ENCODE data around the gene IL12RB1.
A peak's percentile ranks its signal among the peaks of the same experiment; 100 is the strongest.
"Not testable (repeated sequence)": the region's sequence is repeated elsewhere in the genome, so short reads cannot be mapped to it uniquely, and the experiment has no call there.

Gene IL12RB1

DNA sequence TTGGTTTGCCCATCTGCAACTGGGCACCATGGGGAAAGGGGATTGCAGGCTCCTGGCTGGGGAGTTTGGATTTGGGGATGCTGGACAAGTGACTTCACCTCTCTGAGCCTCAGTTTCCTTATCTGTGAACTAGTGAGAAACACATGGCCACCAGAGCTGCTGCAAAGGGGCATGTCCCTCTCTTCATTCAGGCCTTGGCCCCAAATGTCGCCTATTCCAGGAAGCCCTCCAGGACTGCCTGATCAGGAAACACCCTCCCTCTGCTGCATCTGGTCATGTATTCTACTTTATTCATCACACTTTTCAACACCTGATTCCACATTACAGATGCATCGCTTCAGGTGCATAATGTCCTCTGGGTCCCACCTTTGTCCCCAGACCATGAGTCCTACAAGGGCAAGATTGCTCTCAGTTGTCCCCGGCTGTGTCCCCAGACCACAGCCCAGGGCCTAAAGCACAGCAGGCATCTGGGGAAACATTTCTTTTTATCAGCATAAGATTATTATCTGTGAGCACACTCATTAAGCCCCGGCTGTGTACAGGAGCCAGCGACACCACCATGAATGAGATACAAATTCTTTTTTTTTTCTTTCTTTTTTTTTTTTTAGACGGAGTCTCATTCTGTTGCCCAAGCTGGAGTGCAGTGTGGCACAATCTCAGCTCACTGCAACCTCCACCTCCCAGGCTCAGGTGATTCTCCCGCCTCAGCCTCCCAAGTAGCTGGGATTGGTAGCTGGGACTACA is 41.3 kb downstream of the IL12RB1 start:
- TF ChIP-seq ZFX (IDR thresholded peaks at IDR 0.05; ENCODE audit: borderline replicate concordance), result no peak
- TF ChIP-seq, protein P1, sequence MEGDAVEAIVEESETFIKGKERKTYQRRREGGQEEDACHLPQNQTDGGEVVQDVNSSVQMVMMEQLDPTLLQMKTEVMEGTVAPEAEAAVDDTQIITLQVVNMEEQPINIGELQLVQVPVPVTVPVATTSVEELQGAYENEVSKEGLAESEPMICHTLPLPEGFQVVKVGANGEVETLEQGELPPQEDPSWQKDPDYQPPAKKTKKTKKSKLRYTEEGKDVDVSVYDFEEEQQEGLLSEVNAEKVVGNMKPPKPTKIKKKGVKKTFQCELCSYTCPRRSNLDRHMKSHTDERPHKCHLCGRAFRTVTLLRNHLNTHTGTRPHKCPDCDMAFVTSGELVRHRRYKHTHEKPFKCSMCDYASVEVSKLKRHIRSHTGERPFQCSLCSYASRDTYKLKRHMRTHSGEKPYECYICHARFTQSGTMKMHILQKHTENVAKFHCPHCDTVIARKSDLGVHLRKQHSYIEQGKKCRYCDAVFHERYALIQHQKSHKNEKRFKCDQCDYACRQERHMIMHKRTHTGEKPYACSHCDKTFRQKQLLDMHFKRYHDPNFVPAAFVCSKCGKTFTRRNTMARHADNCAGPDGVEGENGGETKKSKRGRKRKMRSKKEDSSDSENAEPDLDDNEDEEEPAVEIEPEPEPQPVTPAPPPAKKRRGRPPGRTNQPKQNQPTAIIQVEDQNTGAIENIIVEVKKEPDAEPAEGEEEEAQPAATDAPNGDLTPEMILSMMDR (IDR thresholded peaks at IDR 0.05), result no peak
- H3K27ac ChIP-seq, result no peak overlapping the region

DNA sequence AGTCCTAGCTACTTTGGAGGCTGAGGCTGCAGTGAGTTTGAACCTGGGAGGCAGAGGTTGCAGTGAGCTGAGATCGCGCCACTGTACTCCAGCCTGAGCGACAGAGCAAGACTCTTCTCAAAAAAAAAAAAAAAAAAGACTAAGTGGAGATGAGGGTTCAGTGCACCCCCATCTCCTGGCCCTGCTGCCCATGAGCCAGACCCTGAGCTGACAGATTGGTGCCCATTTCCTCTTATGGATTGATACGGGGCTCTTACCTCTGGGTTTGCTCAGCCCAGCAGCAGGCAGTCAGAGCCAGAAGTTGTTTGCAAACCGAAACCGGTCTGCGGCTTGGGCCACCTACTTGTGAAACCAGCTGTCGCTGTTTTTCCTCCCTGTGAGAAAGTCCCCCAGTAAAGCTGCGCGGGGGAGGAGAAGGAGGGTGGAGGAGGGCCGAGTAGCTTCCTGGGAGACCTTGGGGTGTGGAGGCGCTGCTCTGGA is 41.9 kb downstream of the IL12RB1 start:
- H3K27ac ChIP-seq, result no peak overlapping the region
- TF ChIP-seq, protein P1 (IDR thresholded peaks at IDR 0.05), result no peak
- TF ChIP-seq ZFX (IDR thresholded peaks at IDR 0.05; ENCODE audit: borderline replicate concordance), result no peak

- no peak overlapping the region for H3K27ac ChIP-seq
- TF ChIP-seq, protein P1 (IDR thresholded peaks at IDR 0.05), result no peak
- no peak for TF ChIP-seq ZFX (IDR thresholded peaks at IDR 0.05; ENCODE audit: borderline replicate concordance)
Measured at GRCh38 chr19:18043676-18044075, 43.1 kb downstream of the IL12RB1 start.

DNA sequence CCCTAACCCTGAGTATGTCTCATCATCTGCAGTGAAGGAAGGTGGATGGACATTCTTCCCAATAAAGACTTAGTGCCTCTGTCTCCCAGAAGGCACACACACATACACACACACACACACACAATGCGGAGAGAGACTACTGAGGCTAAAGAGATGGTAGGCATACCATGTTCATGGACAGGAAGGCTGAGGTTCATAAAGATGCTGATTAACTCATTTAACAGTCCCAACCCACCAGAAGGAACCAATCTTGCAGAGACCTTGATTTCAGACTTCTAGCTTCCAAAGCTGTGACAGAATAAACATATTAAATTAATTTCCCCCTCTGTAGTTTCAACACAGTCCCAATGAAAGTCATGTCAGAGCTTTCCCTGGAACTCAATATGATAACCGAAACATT is 45.7 kb downstream of the IL12RB1 start:
- TF ChIP-seq, protein P1 (IDR thresholded peaks at IDR 0.05), result no peak
- TF ChIP-seq ZFX (IDR thresholded peaks at IDR 0.05; ENCODE audit: borderline replicate concordance), result no peak
- H3K27ac ChIP-seq, result no peak overlapping the region

GRCh38 chr19:18032102-18032501 is 54.6 kb downstream of the IL12RB1 start:
- not testable (repeated sequence) for H3K27ac ChIP-seq

DNA sequence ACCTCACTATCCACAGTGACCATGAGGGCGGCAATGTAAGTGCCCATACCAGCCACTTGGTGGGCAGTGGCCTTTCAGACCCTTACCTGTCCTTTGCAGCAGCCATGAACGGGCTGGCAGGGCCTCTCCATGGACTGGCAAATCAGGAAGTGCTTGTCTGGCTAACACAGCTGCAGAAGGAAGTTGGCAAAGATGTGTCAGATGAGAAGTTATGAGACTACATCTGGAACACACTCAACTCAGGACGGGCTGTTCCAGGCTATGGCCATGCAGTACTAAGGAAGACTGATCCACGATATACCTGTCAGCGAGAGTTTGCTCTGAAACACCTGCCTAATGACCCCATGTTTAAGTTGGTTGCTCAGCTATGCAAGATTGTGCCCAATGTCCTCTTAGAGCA is 55.3 kb downstream of the IL12RB1 start:
- H3K27ac ChIP-seq, result peak overlapping the region; percentile 31; the same call in 1 of the 2 replicates

GRCh38 chr19:18029617-18030338 is 57.0 kb downstream of the IL12RB1 start:
- no peak for TF ChIP-seq ZFX (IDR thresholded peaks at IDR 0.05; ENCODE audit: borderline replicate concordance)
- peak overlapping the region; percentile 37; the same call in 1 of the 2 replicates for H3K27ac ChIP-seq

GRCh38 chr19:18027151-18027550 is 59.6 kb downstream of the IL12RB1 start:
- no peak overlapping the region for H3K27ac ChIP-seq
- TF ChIP-seq ZFX (IDR thresholded peaks at IDR 0.05; ENCODE audit: borderline replicate concordance), result no peak
- TF ChIP-seq, protein P1 (IDR thresholded peaks at IDR 0.05), result no peak

All from 22Rv1 (cell line).